ENCODE results near the gene ZNF708. TPM values are rescaled to one million over a fixed set of nuclear protein-coding genes. Genes with fewer than 3 reads are reported as not detected.
"Not testable (repeated sequence)": the region's sequence is repeated elsewhere in the genome, so short reads cannot be mapped to it uniquely, and the experiment has no call there.

ZNF708 gene
- total and polyA plus RNA-seq, 2 experiments from 2014 or later: 6.7 to 17.1 TPM

- no peak overlapping the region for H3K27ac ChIP-seq
- no peaks in the 10 kb centered on the region for H3K9me3 ChIP-seq (ENCODE audit: low read depth)
- H3K4me1 ChIP-seq (ENCODE audit: low read depth): no peaks in the 10 kb centered on the region
- H3K4me3 ChIP-seq: no peak overlapping the region
- no peaks in the 10 kb centered on the region for H3K36me3 ChIP-seq
- H3K27me3 ChIP-seq: no peaks in the 10 kb centered on the region
- TF ChIP-seq, protein P1, sequence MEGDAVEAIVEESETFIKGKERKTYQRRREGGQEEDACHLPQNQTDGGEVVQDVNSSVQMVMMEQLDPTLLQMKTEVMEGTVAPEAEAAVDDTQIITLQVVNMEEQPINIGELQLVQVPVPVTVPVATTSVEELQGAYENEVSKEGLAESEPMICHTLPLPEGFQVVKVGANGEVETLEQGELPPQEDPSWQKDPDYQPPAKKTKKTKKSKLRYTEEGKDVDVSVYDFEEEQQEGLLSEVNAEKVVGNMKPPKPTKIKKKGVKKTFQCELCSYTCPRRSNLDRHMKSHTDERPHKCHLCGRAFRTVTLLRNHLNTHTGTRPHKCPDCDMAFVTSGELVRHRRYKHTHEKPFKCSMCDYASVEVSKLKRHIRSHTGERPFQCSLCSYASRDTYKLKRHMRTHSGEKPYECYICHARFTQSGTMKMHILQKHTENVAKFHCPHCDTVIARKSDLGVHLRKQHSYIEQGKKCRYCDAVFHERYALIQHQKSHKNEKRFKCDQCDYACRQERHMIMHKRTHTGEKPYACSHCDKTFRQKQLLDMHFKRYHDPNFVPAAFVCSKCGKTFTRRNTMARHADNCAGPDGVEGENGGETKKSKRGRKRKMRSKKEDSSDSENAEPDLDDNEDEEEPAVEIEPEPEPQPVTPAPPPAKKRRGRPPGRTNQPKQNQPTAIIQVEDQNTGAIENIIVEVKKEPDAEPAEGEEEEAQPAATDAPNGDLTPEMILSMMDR (IDR thresholded peaks at IDR 0.05; ENCODE audit: low read depth, low read length): no peak
- DNase-seq (ENCODE audit: low read depth in 1 of 2, low spot score in 1 of 2): no peak
These were observed 11.4 kb downstream of the ZNF708 start for GRCh38 chr19:21317821-21318220.

- Histone ChIP-seq H3K27me3 (no peaks in the 10 kb centered on the region), H3K9me3 (ENCODE audit: low read depth) (no peaks in the 10 kb centered on the region), H3K4me1 (ENCODE audit: low read depth) (no peaks in the 10 kb centered on the region), H3K27ac (peak overlapping the region; percentile 52), H3K4me3 (no peak overlapping the region), H3K36me3 (no peaks in the 10 kb centered on the region)
- TF ChIP-seq, protein P1 (IDR thresholded peaks at IDR 0.05; ENCODE audit: low read depth, low read length): no peak
- DNase-seq (ENCODE audit: low read depth in 1 of 2, low spot score in 1 of 2): peak; percentile 5 to 74
These were observed 14.5 kb downstream of the ZNF708 start for GRCh38 chr19:21314676-21315075.

DNA sequence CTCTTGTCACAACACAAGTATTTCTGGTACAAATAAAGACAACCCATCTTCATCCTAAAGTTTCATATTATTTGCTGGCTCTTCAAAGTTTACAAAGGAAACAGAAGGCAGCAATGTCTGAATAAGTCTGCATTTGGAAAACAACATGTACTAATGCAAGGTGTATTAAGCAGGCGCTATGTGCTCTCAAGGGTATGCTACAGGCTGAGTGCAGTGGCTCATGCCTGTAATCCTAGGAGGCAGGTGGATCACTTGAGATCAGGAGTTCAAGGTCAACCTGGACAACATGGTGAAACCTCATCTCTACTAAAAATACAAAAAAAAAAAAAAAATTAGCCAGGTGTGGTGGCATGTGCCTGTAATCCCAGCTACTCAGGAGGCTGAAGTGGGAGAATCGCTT, 16.4 kb downstream of the ZNF708 start:
- H3K27ac ChIP-seq; DNase-seq (ENCODE audit: low read depth in 1 of 2, low spot score in 1 of 2); H3K4me3 ChIP-seq; H3K27me3 ChIP-seq; H3K36me3 ChIP-seq; H3K9me3 ChIP-seq (ENCODE audit: low read depth); H3K4me1 ChIP-seq (ENCODE audit: low read depth): not testable (repeated sequence)

DNA sequence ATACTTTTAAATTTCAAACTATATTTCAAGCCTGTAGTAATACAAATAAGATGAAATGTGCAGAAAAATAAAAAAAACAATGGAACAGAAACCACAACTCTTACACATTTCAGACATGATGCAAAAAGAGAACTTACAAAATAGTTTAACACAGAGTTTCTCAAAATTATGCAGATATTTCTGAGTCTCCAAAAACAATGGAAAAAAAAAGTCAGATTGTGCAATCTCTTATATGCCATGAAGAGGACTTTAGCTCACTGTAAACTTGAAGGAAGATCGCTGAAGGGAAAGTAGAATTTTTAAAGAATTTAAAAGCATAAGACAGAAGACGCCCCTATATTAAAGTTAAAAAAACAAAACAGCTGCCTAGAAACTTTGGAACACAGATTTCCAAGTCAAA, 20.4 kb downstream of the ZNF708 start:
- Histone ChIP-seq H3K36me3 (peaks cover 15% of the 10 kb centered on the region), H3K9me3 (ENCODE audit: low read depth) (no peaks in the 10 kb centered on the region), H3K27me3 (no peaks in the 10 kb centered on the region), H3K4me1 (ENCODE audit: low read depth) (no peaks in the 10 kb centered on the region), H3K27ac (no peak overlapping the region), H3K4me3 (no peak overlapping the region)
- TF ChIP-seq, protein P1 (IDR thresholded peaks at IDR 0.05; ENCODE audit: low read depth, low read length): no peak
- peak in 1 of 2 donors; percentile 39 for DNase-seq (ENCODE audit: low read depth in 1 of 2, low spot score in 1 of 2)

- peaks cover 25% of the 10 kb centered on the region for H3K36me3 ChIP-seq
- not testable (repeated sequence) for H3K9me3 ChIP-seq (ENCODE audit: low read depth); H3K27ac ChIP-seq; H3K4me3 ChIP-seq; H3K27me3 ChIP-seq; DNase-seq (ENCODE audit: low read depth in 1 of 2, low spot score in 1 of 2); H3K4me1 ChIP-seq (ENCODE audit: low read depth)
These were observed 22.2 kb downstream of the ZNF708 start for GRCh38 chr19:21306881-21307479.

- not testable (repeated sequence) for H3K4me1 ChIP-seq (ENCODE audit: low read depth)
These were observed 35.4 kb downstream of the ZNF708 start for GRCh38 chr19:21293768-21294167.

DNA sequence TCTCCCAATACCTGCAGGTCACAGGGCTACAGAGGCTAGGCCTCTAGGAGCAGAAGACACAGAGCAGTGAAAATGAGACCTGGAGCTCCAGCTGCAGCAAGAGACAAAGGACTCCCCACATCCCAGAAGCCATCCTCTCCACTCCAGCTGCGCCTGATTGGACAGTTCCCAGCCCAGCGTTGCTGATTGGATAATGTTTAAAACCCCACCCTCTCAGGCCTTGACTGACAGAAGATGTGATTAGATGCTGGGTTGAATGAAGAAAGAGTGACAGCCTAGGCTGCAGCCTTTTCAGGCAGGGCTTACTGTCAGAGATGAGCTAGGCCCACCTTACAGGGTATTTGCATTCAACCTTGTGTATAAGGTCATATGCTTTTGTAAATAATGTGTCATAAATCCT, 59.4 kb downstream of the ZNF708 start:
- DNase-seq (ENCODE audit: low read depth in 1 of 2, low spot score in 1 of 2): no peak
- TF ChIP-seq, protein P1 (IDR thresholded peaks at IDR 0.05; ENCODE audit: low read depth, low read length): no peak
- Histone ChIP-seq H3K4me3 (no peak overlapping the region), H3K27me3 (no peaks in the 10 kb centered on the region), H3K9me3 (ENCODE audit: low read depth) (no peaks in the 10 kb centered on the region), H3K36me3 (no peaks in the 10 kb centered on the region), H3K4me1 (ENCODE audit: low read depth) (no peaks in the 10 kb centered on the region), H3K27ac (no peak overlapping the region)

More at GRCh38 chr19:21293768-21294167, 35.4 kb downstream of the ZNF708 start:
- H3K27ac ChIP-seq; H3K27me3 ChIP-seq; H3K4me3 ChIP-seq; H3K9me3 ChIP-seq (ENCODE audit: low read depth); DNase-seq (ENCODE audit: low read depth in 1 of 2, low spot score in 1 of 2): not testable (repeated sequence)
- peaks cover 29% of the 10 kb centered on the region for H3K36me3 ChIP-seq
